ENCODE results near the gene FCN2.
"Not testable (repeated sequence)": the region's sequence is repeated elsewhere in the genome, so short reads cannot be mapped to it uniquely, and the experiment has no call there.

FCN2 gene

DNA sequence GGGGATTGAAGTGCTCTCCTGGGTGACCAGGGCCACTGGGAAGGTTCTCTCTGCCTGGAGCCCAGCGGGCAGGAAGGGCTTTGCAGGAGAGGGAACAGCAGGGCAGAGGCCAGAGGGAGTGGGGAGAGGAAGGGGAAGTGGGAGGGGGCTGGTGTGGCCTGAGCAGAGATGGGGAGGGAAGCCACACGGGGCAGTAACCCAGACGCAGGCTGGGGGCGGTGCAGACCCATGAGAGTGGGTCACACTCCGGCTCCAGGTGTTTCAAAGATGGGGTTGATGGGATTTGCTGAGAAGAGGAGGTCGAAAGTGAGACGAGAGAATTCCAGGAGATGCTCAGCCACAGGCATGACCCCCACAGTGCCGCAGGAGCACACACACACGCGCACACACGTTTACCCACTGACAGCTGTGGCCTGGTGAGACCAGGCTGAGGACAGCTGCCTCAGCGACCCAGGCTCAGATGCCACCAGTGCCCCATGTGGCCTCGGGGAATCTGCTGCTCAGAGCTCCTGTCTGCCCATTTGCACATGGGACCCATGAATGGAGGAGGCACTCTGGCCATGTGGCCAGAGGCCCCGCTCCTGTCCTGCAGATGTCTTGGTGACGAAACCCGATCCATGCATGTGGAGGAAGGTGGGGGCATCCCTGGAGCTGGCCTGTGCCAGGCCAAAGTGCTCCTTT lies 32.7 kb upstream of the FCN2 start:
- DNase-seq (ENCODE audit: low read depth) = no peak

GRCh38 chr9:134848504-134848903 lies 32.1 kb upstream of the FCN2 start:
- no peak for DNase-seq (ENCODE audit: low read depth)

- no peak for DNase-seq (ENCODE audit: low read depth)
Measured at GRCh38 chr9:134850611-134851010, 30.0 kb upstream of the FCN2 start.

DNA sequence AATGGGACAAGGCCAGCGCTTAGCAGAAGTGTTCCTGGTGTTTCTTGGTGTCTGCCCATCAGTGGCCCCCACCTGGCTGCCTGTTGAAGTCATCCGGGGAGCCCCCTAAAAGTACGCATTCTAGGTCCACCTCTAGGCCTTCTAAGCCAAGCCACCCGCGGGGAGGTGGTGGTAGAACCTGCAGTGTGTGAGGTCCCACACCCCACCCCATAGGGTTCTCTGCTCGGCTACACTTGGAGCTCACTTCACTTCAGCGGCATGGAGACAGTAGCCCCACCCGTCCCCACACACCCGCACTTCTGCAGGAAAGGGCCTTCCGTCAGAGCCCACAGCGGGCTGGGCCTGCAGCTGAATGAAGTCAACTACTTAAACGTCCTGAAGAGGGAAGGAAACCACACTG lies 29.6 kb upstream of the FCN2 start:
- no peak for DNase-seq (ENCODE audit: low read depth)

- DNase-seq (ENCODE audit: low read depth) = no peak
Measured at GRCh38 chr9:134852906-134853654, 27.5 kb upstream of the FCN2 start.

GRCh38 chr9:134853893-134854292 lies 26.7 kb upstream of the FCN2 start:
- DNase-seq (ENCODE audit: low read depth) = no peak

DNA sequence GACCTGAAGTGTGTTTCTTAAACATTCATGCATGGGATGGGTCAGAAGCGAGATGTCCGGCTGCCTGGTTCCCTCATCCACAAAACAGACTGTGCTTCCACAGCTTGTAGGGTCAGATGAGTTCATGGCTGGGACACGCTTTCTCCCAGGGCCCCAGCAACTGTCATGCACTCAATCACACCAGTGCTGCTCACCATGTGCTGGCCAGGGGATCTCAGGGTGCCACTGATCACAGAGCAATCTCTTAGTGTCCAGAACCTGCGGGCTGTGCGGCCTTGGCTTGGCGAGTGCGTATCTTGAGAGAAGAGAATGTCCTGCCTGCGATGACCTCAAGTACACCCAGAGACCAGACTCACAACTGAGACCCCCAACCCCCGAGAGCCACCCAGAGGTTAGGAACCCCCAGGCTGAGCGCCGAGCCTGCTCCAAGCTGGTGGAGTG lies 26.0 kb upstream of the FCN2 start:
- no peak for DNase-seq (ENCODE audit: low read depth)

DNA sequence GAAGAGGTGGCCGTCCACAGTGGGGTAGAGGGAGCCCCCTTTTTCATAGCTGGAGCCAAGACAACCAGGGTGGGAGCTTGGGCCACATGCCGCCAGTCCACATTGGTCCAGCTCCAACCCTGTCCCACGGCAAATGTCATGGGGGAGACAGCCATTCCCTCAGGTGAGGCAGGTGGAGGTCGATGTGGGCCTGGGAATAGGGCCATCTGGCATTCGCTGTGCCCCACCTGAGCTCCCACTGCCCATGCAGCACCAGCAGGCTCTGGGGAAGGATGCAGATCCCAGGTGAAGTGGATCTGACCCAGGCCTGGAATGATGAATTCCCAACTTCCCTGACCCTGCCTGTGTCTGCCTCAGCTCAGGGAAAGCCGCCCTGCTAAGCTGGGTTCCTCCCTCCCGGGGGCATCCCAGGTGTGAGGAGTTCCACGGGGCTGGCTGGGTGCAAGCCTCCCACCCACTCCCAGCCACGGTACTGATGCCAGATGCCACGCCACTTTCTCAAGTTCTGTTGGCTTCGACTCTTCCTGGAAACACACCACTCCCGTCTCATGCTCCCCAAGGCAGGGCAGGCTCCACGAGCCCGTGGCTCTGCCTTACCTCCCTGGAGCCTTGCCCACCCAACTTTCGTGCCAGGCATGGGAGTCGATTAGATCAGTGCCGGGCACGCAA lies 25.2 kb upstream of the FCN2 start:
- DNase-seq (ENCODE audit: low read depth) = no peak

DNA sequence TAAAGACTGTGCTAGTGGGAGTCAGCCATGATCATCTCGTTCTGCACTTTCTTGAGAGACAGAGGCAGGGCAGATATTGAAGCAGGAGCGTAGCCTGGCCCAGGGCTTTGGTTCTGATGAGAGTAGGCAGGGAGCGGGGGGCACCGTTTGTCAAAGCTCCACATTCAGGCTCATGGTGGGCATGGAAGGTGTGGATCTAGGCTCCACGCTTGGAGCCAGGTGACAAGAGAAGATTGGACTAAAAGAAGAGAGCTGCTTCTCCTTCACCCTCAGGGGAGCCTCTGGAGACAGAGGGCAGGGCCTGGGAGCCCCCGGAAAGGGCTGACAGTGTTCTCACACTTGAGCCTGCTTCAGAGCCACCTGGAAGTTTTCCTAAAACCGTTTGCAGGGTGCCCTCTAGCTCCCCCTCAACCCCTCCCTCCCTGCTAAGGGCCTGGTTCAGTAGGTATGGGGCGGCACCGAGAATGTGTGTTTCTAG lies 24.7 kb upstream of the FCN2 start:
- no peak for DNase-seq (ENCODE audit: low read depth)

GRCh38 chr9:134857451-134857850 lies 23.2 kb upstream of the FCN2 start:
- DNase-seq (ENCODE audit: low read depth) = not testable (repeated sequence)

DNA sequence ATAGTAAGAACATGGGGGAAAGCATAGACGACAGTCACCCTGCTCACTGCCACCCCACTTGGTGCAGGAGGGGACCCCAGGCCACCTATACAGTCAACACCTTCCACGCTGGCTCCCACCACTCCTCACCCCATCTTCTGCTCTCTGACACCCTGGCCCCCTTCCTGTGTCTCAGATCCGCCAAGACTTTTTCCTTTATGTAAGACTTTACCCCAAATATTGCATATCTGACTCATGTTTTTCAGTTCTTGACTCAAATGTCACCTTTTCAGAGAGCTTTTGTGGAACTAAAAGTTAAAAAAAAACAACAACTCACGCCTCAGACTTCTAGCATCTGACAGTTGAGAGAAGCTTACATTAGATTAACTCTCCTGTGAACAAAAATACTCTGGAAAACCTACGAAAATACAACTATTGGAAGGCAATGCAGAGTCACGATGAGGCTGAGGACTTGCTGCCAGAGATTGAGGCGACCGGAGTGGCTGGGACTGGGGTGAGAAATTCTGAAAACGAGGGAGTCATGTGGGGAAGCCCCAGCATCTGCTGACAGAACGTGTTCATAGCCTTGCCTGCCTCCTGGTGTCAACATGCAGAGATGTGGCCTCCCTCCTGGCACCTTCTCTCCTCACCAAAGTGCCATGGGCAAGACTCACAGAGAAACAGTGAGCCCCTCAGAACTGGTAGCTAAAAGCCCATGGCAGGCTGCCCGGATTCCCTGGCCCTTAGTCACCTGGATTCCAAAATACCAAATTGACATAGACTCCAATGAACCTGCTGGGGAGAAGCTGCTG lies 22.4 kb upstream of the FCN2 start:
- no peak for DNase-seq (ENCODE audit: low read depth)

GRCh38 chr9:134860510-134860909 lies 20.1 kb upstream of the FCN2 start:
- no peak for DNase-seq (ENCODE audit: low read depth)

GRCh38 chr9:134861595-134862334 lies 18.8 kb upstream of the FCN2 start:
- DNase-seq (ENCODE audit: low read depth) = no peak

DNA sequence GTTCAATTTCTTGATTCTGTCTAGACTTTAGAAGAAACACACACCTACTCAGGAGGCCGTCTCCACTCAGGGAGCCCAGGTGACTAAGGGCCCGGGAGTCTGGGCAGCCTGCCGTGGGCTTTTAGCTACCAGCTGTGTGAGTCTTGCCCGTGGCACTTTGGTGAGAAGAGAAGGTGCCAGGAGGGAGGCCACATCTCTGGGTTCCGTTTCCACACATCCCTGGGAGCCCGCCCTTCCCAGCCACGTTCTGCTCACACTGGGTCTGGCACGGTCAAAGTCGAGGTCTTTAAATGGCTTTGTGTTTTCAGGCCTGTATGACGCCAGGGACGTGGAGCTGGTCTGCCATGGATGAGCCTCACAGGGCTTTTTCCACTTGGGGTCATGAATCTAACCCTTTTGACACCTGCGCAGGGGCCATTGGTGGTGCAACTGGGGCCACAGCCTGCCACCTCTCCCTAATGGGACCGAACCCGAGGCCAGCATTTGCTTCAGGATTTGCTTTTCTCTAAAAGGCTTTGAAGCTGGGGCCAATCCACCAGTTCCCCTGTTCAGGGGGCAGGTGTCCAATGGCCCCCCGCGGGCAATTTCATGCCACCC lies 17.2 kb upstream of the FCN2 start:
- no peak for DNase-seq (ENCODE audit: low read depth)

- no peak for DNase-seq (ENCODE audit: low read depth)
Measured at GRCh38 chr9:134863941-134864820, 16.4 kb upstream of the FCN2 start.

GRCh38 chr9:134864821-134865190 lies 15.8 kb upstream of the FCN2 start:
- no peak for DNase-seq (ENCODE audit: low read depth)

GRCh38 chr9:134867917-134868750 lies 12.5 kb upstream of the FCN2 start:
- no peak for DNase-seq (ENCODE audit: low read depth)

DNA sequence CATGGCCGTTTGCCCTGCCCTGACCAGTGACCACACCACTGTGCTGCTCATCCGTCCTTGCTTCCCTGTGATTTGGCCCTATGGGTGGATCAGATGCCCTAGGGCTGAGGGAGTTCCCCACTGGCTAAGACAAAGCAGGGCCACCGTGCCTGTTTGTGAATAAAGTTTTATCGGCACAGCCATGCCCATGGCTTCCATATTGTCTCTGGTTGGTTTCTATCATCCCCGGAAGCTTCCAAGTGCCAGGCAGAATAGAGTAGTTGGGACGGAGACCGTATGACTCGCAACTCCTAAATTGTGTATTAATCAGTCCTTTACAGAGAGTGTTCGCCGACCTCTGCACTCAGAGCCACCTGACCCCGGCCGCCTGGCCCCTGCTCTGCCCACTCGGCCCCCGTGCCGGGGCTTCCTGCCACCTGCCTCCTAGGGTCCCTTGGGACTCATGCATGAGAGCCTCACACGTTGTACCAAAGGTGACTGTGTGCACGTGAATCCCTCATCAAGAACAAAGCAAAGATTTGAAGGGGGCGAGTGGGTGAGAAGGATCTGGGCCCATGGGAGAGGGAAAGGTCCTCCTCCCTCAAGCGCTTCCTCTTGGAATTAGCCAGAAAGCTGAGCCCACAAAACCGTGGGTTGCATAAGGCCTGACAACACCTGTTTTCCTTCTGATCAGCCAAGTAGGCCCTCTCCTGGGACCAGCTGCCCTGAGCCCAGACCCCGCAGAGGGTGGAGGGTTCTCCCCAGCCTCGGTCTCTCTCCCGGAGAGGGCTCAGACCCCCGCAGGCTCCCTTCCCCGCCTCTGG lies 11.7 kb upstream of the FCN2 start:
- no peak for DNase-seq (ENCODE audit: low read depth)

Data from stimulated activated CD8-positive, alpha-beta memory T cell treated with anti-CD3 and anti-CD28 coated beads, Interleukin-12 subunit alpha, Interleukin-12 subunit beta, amount 100 ng/mL, for 4 hours (primary cell).